GM21528 (cell line): ENCODE results near the gene GTF3C6.
"Not testable (repeated sequence)": the region's sequence is repeated elsewhere in the genome, so short reads cannot be mapped to it uniquely, and the experiment has no call there.

ENCODE experiments used
- ATAC-seq: cut with Tn5 transposase; IDR thresholded peaks from one replicate; pipeline ENCODE4 v1.9.1; 2021; ENCODE audit warnings: mild to moderate bottlenecking, moderate library complexity; ENCODE audit not compliant: unreplicated experiment, low FRiP score

Gene GTF3C6

GRCh38 chr6:110958329-110959192 is at the start of gene GTF3C6:
Gene GTF3C6 (plus strand): TSS chr6:110958706. CDS start chr6:110958770, 64 bp downstream.
- peak; percentile 97 for ATAC-seq

- ATAC-seq, result no peak
Observed at GRCh38 chr6:110930781-110931180, 27.7 kb upstream of the GTF3C6 start.

- no peak for ATAC-seq
Observed at GRCh38 chr6:110933912-110934311, 24.6 kb upstream of the GTF3C6 start.

GRCh38 chr6:110934381-110934898 is 24.1 kb upstream of the GTF3C6 start:
- ATAC-seq, result no peak

GRCh38 chr6:110935171-110935570 is 23.3 kb upstream of the GTF3C6 start:
- no peak for ATAC-seq

GRCh38 chr6:110938171-110938570 is 20.3 kb upstream of the GTF3C6 start:
- ATAC-seq, result no peak

- ATAC-seq, result no peak
Observed at GRCh38 chr6:110939429-110940200, 18.9 kb upstream of the GTF3C6 start.

GRCh38 chr6:110944681-110945151 is 13.8 kb upstream of the GTF3C6 start:
- peak; percentile 99 for ATAC-seq

- ATAC-seq, result no peak
Observed at GRCh38 chr6:110946498-110946897, 12.0 kb upstream of the GTF3C6 start.

- no peak for ATAC-seq
Observed at GRCh38 chr6:110949679-110950285, 8.7 kb upstream of the GTF3C6 start.

GRCh38 chr6:110950440-110950839 is 8.1 kb upstream of the GTF3C6 start:
- ATAC-seq, result no peak

GRCh38 chr6:110951008-110951407 is 7.5 kb upstream of the GTF3C6 start:
- ATAC-seq, result no peak

- ATAC-seq, result no peak
Observed at GRCh38 chr6:110951986-110952794, 6.3 kb upstream of the GTF3C6 start.

GRCh38 chr6:110953633-110954303 is 4.7 kb upstream of the GTF3C6 start:
- ATAC-seq, result no peak

GRCh38 chr6:110960014-110960390 is 1.5 kb downstream of the GTF3C6 start:
- no peak for ATAC-seq

GRCh38 chr6:110962636-110963035 is 4.1 kb downstream of the GTF3C6 start:
- ATAC-seq, result not testable (repeated sequence)

GRCh38 chr6:110965629-110966229 is 7.2 kb downstream of the GTF3C6 start:
- no peak for ATAC-seq

GRCh38 chr6:110968661-110969060 is 10.2 kb downstream of the GTF3C6 start:
- not testable (repeated sequence) for ATAC-seq

- no peak for ATAC-seq
Observed at GRCh38 chr6:110971468-110971867, 13.0 kb downstream of the GTF3C6 start.
